Muscle of leg (tissue), 11 donors: ENCODE measurements around the gene FAM174B. TPM values are rescaled to one million over a fixed set of nuclear protein-coding genes. Genes with fewer than 3 reads are reported as not detected.
A peak's percentile ranks its signal among the peaks of the same experiment; 100 is the strongest.

Experiments
- DNase-seq: peaks from one replicate; pipeline ENCODE4 v3.0.0; 2013
- H3K27ac ChIP-seq: one replicate; pipeline ENCODE4 v1.5.1; 2013; ENCODE audit warnings: mild to moderate bottlenecking, low read length, control low read depth
- H3K27me3 ChIP-seq: one replicate; pipeline ENCODE4 v1.6.1; 2013; ENCODE audit warnings: low read length; ENCODE audit not compliant: control insufficient read depth, insufficient read depth
- H3K36me3 ChIP-seq: one replicate; pipeline ENCODE4 v1.6.1; 2013; ENCODE audit warnings: low read length; ENCODE audit not compliant: control insufficient read depth, insufficient read depth
- H3K4me1 ChIP-seq: one replicate; pipeline ENCODE4 v1.6.1; 2013; ENCODE audit warnings: low read length; ENCODE audit not compliant: control insufficient read depth, insufficient read depth
- H3K4me3 ChIP-seq: one replicate; pipeline ENCODE4 v1.5.1; 2013; ENCODE audit warnings: low read length, control low read depth
- H3K9me3 ChIP-seq: replicated peaks from 2 replicates; pipeline ENCODE4 v1.6.1; 2013; ENCODE audit warnings: low read depth, low read length; ENCODE audit not compliant: control insufficient read depth
- WGBS: methylation state at CpG from one replicate; pipeline ENCODE4 v1.1.5; 2013; ENCODE audit warnings: missing lambda C conversion rate; ENCODE audit not compliant: insufficient coverage; 5-methylcytosine and 5-hydroxymethylcytosine counted together
- polyA plus RNA-seq, 8 donors: library from polyadenylated mRNA; unstranded; fragments of 120-200 nt; gene quantifications; one replicate each; pipeline versions ENCODE4 v1.2.1 to v1.2.3, GENCODE V29; 2013; ENCODE audit warnings: inconsistent platforms in 1 of 8, low replicate concordance in 1 of 8; ENCODE audit not compliant: insufficient read length in 8 of 8, insufficient read depth in 1 of 8
- total RNA-seq: library from RNA; stranded (reverse); fragments of 120-200 nt; gene quantifications from one replicate; pipeline ENCODE4 v1.2.4, GENCODE V29; 2013

The FAM174B gene
- total and polyA plus RNA-seq, 9 donors, result 13.3 to 25.4 (median 17.1) TPM

GRCh38 chr15:92634060-92634459 lies 21.5 kb downstream of the FAM174B start:
- H3K27ac ChIP-seq, result no peak overlapping the region
- no peaks in the 10 kb centered on the region for H3K27me3 ChIP-seq
- peaks cover 12% of the 10 kb centered on the region for H3K36me3 ChIP-seq
- 63% methylated on average over 1 of the region's 4 CpGs for WGBS
- H3K9me3 ChIP-seq, result no peaks in the 10 kb centered on the region
- no peak overlapping the region for H3K4me3 ChIP-seq
- no peak for DNase-seq
- H3K4me1 ChIP-seq, result peaks cover 52% of the 10 kb centered on the region

- Histone ChIP-seq H3K9me3 (no peaks in the 10 kb centered on the region), H3K27ac (no peak overlapping the region), H3K36me3 (peaks cover 15% of the 10 kb centered on the region), H3K4me1 (peaks cover 45% of the 10 kb centered on the region), H3K4me3 (no peak overlapping the region), H3K27me3 (no peaks in the 10 kb centered on the region)
- 100% methylated on average over 2 of the region's 6 CpGs for WGBS
- DNase-seq, result no peak
Observed at GRCh38 chr15:92633418-92633817, 22.2 kb downstream of the FAM174B start.

GRCh38 chr15:92633001-92633400 lies 22.6 kb downstream of the FAM174B start:
- 82% methylated on average over 6 of the region's 8 CpGs for WGBS
- no peaks in the 10 kb centered on the region for H3K27me3 ChIP-seq
- H3K4me3 ChIP-seq, result no peak overlapping the region
- no peak for DNase-seq
- H3K4me1 ChIP-seq, result peaks cover 41% of the 10 kb centered on the region
- no peaks in the 10 kb centered on the region for H3K9me3 ChIP-seq
- peaks cover 15% of the 10 kb centered on the region for H3K36me3 ChIP-seq
- no peak overlapping the region for H3K27ac ChIP-seq

- Histone ChIP-seq H3K9me3 (no peaks in the 10 kb centered on the region), H3K4me1 (peaks cover 28% of the 10 kb centered on the region), H3K4me3 (no peak overlapping the region), H3K36me3 (peaks cover 22% of the 10 kb centered on the region), H3K27ac (no peak overlapping the region), H3K27me3 (no peaks in the 10 kb centered on the region)
- no peak for DNase-seq
- 89% methylated on average over 10 of the region's 11 CpGs for WGBS
Observed at GRCh38 chr15:92631721-92632120, 23.9 kb downstream of the FAM174B start.

GRCh38 chr15:92629975-92630626 lies 25.5 kb downstream of the FAM174B start:
- H3K36me3 ChIP-seq, result peaks cover 22% of the 10 kb centered on the region

GRCh38 chr15:92629276-92629974 lies 26.1 kb downstream of the FAM174B start:
- DNase-seq, result no peak
- Histone ChIP-seq H3K4me3 (no peak overlapping the region), H3K27me3 (no peaks in the 10 kb centered on the region), H3K36me3 (peaks cover 22% of the 10 kb centered on the region), H3K9me3 (no peaks in the 10 kb centered on the region), H3K27ac (no peak overlapping the region), H3K4me1 (peaks cover 20% of the 10 kb centered on the region)
- WGBS, result no CpG with 5 or more reads among the region's 11 CpGs

More at GRCh38 chr15:92629975-92630626, 25.5 kb downstream of the FAM174B start:
- no peak for DNase-seq
- no peaks in the 10 kb centered on the region for H3K9me3 ChIP-seq
- no peak overlapping the region for H3K27ac ChIP-seq
- H3K4me3 ChIP-seq, result no peak overlapping the region
- peaks cover 18% of the 10 kb centered on the region for H3K4me1 ChIP-seq
- H3K27me3 ChIP-seq, result no peaks in the 10 kb centered on the region
- 80% methylated on average over 6 of the region's 11 CpGs for WGBS

GRCh38 chr15:92627014-92627413 lies 28.6 kb downstream of the FAM174B start:
- Histone ChIP-seq H3K27ac (no peak overlapping the region), H3K27me3 (no peaks in the 10 kb centered on the region), H3K9me3 (no peaks in the 10 kb centered on the region), H3K4me3 (no peak overlapping the region), H3K36me3 (peaks cover 22% of the 10 kb centered on the region), H3K4me1 (peaks cover 36% of the 10 kb centered on the region)
- DNase-seq, result no peak
- 99% methylated on average over 7 of the region's 11 CpGs for WGBS

- Histone ChIP-seq H3K9me3 (no peaks in the 10 kb centered on the region), H3K4me3 (no peak overlapping the region), H3K27ac (peak overlapping the region; percentile 90), H3K36me3 (peaks cover 22% of the 10 kb centered on the region), H3K27me3 (no peaks in the 10 kb centered on the region), H3K4me1 (peaks cover 45% of the 10 kb centered on the region)
- peak; percentile 57 for DNase-seq
- no CpG with 5 or more reads among the region's 3 CpGs for WGBS
Observed at GRCh38 chr15:92625251-92625980, 30.2 kb downstream of the FAM174B start.

GRCh38 chr15:92624401-92624991 lies 31.1 kb downstream of the FAM174B start:
- 39% methylated on average over 2 of the region's 15 CpGs for WGBS
- H3K9me3 ChIP-seq, result no peaks in the 10 kb centered on the region
- H3K36me3 ChIP-seq, result peaks cover 15% of the 10 kb centered on the region
- H3K27me3 ChIP-seq, result no peaks in the 10 kb centered on the region
- H3K4me3 ChIP-seq, result no peak overlapping the region
- H3K27ac ChIP-seq, result peak overlapping the region; percentile 90
- peaks cover 54% of the 10 kb centered on the region for H3K4me1 ChIP-seq
- DNase-seq, result peak; percentile 96

- H3K4me1 ChIP-seq, result peaks cover 64% of the 10 kb centered on the region
- H3K36me3 ChIP-seq, result peaks cover 7% of the 10 kb centered on the region
- DNase-seq, result peak; percentile 90
- H3K27ac ChIP-seq, result peak overlapping the region; percentile 90
- H3K9me3 ChIP-seq, result no peaks in the 10 kb centered on the region
- WGBS, result 59% methylated on average over 10 of the region's 14 CpGs
- H3K27me3 ChIP-seq, result no peaks in the 10 kb centered on the region
- no peak overlapping the region for H3K4me3 ChIP-seq
Observed at GRCh38 chr15:92623435-92623834, 32.1 kb downstream of the FAM174B start.
